HG03196 (cell line): ENCODE data around the gene FLT4.

ENCODE experiments used
- ATAC-seq: cut with Tn5 transposase; IDR thresholded peaks from one replicate; pipeline ENCODE4 v1.9.1; 2021; ENCODE audit not compliant: unreplicated experiment

Gene FLT4

DNA sequence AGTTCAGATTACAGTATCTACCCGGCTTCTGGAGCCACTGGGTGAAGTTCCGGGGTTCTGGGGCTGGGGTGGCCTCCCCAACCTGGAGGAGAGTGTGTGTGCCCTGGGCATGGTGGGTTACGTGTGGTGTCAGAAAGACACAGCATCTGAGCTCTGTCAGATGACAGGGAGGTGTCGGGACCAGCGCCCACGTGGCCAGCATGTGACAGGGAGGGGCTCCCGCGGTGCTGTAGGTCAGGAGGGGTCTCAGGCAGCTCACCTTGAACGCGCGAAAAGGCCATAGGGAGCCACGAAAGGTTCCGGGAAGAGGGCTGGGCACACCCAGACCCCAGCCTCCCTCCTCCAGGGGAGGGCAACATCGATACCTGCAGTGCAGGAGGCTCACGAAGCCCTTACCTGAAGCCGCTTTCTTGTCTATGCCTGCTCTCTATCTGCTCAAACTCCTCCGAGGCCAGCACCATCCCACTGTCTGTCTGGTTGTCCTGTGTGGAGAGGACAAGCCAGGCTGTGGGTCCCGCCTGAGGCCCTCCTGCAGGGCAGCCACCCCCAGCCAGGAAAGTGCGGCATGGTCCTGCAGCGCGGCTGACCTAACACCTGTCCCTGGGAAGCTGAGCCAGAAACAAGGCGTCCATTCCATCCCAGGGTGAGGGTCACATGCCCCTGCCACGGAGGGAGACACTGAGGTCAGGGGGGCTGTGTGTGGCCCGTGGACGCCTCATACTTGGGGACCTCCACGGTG lies 40.7 kb downstream of the FLT4 start:
- no peak for ATAC-seq

- ATAC-seq = no peak
Observed at GRCh38 chr5:180607861-180608571, 41.4 kb downstream of the FLT4 start.

GRCh38 chr5:180606215-180606785 lies 43.1 kb downstream of the FLT4 start:
- no peak for ATAC-seq

DNA sequence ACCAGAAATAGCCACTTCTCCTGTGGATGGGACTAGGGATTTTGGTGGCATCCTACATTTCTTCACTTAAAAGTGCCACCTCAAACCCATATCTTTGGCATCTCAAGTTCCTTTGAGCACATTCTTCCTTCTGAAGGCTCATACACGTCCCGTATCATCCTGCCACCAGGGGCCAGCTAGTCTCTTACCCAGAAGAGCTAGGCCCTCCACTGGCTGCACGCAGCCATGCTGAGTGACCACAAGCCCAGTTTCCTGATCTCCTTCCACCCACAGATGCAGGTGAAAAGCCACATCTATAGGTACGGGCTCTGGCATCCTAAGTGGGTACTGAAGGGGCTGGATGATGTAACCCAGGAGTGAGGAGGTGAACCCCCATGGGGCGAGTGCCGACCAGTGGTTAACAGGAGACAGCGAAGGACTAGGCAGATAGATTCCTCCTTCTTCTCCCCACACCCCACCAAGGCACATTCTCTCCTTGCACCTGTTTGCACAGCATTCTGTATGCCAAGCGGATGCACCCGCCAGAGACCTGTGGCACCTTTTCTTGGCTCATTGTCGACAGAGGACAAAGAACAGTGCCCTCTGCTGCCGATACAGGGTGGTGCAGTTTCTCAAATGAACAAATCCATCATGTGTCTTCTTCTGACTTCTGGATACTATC lies 43.7 kb downstream of the FLT4 start:
- no peak for ATAC-seq

DNA sequence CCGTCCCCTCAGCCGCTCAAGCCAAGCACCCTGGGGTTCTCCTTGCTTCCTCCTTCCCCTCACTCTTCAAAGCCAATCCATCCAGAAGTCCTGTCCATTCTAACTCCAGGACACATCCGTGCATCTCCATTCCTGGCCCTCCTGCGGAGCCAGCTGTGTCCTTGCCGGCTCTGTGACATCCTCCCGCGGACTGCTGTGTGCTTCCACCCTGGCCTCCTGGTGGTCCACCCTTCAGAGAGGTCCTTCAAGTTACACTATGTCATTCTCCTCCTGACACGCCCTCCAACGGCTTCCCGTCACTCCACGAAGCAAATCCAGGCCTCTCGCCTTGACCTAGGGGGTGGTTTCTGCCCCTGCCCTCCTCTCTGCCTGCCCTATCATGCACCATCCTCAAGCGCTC lies 45.1 kb downstream of the FLT4 start:
- ATAC-seq = no peak

DNA sequence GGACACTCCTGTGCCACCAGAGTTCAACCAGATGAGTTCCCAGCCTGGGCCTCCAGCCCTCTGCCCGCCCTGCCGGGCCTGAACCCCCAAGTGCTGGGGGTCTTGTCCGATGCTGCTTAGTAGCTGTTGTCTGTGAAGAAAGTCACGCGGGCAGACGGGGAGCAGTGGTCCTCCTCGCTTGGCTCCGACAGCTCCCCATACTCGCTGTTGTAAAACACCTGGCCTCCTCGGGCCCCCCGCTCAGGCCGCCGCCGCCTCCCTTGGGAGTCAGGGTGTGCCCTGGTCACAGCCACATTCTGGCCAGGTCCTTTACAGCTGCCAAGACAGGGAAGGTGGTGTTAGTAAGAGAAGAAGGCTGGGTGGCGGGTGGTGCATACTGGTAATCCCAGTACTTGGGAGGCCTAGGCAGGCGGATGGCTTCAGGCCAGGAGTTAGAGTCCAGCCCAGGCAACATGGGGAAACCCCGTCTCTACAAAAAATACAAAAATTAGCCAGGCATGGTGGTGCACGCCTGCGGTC lies 46.3 kb downstream of the FLT4 start:
- ATAC-seq = no peak

- ATAC-seq = no peak
Observed at GRCh38 chr5:180602481-180603075, 46.8 kb downstream of the FLT4 start.

GRCh38 chr5:180601591-180602480 lies 47.6 kb downstream of the FLT4 start:
- ATAC-seq = no peak

DNA sequence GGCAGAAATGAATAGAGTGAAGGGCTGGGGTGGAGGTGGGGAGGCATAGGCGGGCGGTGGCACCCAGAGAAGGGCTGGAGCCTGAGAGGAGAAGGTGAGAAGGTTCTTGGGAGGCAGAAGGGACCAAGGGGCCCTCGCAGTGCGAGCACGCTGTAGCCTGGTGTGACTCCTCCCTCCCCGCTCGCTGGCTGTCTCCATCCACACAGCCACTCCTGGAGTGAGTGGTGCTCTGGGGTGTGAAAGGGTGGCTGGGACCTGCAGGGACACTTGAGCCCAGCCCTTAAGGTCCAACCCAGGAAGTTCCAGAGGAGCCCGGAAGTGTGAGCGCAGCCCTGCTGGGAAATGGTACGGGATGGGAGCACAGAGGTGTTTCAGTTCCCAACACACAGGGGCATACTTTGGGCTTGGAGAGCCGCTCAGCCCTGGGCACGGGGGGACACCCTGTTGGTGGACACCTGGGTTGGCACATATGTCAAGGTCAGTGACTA lies 48.8 kb downstream of the FLT4 start:
- no peak for ATAC-seq

GRCh38 chr5:180599981-180600553 lies 49.3 kb downstream of the FLT4 start:
- ATAC-seq = no peak

DNA sequence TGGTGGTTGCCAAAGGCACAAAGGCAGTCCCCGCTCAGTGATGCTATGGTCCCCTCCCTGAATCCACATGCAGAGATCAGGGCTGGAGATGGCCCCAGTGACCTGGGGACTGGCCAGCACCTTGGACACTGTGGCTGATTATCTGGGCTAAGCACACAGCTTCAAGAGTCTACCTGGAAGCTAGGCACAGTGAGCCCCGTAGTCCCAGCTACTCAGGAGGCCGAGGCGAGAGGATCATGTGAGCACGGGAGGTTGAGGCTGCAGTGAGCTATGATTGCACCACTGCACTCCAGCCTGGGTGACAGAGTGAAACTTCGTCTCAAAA lies 49.8 kb downstream of the FLT4 start:
- ATAC-seq = no peak

DNA sequence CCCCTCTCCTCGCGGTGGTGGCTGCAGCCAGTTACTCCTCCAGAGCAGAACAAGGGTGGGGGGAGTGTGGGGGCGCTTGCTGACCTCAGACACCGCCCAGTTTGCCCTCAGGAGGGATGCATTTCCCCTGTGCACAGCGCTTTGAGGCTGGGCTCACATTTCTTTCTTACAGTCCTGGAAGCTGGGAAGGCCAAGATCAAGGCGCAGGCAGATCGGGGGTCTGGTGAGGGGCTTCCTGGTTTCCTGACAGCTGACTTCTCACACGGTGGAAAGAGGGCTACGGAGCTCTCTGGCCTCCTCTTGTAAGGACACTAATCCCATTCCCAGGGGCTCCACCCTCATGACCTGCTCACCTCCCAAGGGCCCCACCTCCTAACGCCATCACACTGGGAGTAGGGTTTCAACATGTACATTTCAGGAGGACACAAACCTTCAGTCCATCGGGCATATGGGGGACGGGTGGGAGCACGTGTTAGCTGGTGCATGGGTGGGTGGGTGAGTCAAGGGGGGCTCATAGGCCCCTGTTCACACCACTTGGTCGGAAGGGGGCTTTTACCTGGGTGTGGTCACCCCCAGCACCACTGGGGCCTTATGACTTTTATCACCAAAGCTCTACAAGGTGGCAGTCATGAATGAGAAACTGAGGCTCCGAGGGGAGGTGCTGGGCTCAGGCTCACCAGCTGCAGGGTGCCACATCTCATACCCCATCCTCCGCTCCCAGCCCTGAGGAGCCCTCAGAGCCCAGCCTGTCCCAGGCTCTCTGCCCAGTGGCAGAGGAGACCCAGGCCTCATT lies 50.4 kb downstream of the FLT4 start:
- ATAC-seq = no peak

- no peak for ATAC-seq
Observed at GRCh38 chr5:180598316-180598701, 51.1 kb downstream of the FLT4 start.

DNA sequence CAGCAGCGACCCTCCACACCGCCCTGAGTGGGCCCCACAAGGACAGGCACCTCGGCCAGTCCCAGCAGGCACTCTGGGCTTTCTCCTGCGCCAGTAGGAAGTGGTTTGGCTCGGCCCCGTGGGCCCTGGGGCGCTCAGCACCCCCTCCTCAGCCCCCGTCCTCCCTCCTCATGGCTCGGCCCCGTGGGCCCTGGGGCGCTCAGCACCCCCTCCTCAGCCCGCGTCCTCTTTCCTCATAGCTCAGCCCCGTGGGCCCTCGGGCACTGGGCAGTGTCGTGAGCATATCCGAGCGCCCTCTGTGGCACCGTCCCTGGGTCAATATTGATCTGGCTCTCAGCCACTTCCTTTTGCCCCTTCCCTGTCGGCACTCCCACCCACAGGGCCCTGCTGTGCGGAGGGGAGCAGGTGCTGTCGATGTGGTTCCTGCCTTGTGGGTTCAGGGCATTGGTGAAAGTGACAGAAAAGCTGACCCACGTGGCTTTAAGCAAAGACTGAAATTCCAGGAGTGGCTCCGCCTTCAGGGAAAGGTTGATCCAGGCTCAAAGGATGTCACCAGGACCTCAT lies 52.6 kb downstream of the FLT4 start:
- no peak for ATAC-seq

GRCh38 chr5:180596115-180596667 lies 53.2 kb downstream of the FLT4 start:
- ATAC-seq = no peak

GRCh38 chr5:180595381-180596114 lies 53.9 kb downstream of the FLT4 start:
- no peak for ATAC-seq

DNA sequence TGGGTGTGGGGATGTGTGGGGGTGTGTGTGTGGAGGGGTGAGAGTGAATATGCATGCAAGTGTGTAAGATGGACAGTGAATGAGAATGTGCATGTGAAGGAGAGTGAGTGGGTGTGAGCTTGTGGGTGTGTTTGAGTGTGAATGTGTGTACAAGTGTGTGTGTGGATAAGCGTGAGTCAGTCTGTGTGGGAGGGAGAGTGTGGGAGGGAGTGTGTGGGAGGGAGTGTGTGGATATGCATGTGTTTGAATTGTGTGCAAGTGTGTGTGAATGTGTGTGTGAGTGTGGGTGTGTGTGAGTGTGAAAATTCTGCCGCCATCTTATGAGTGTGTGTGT lies 54.4 kb downstream of the FLT4 start:
- ATAC-seq = no peak
